Measurements from ENCODE around the gene TENT5A.

DNA sequence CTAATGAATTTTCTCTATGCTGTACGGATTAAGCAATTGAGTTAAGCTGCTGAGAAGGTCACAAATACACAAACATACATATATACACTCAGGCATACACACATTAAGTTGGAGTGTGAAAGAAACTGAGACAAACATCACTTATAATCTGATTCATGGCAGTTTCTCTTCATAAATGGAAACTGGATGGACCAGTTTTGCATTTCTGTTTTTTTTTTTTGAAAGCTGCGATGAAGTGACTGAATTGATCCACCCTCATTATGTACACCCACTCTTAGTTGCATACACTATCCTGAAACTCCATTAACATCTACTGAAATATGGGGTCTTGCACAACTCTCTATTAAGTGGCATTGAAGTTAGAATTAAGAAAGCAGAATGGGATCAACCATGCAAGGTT is 32.9 kb upstream of the TENT5A start:
- TF ChIP-seq EP300 (IDR thresholded peaks at IDR 0.05) (no peak), POLR2AphosphoS5 (IDR thresholded peaks at IDR 0.05) (no peak), POLR2A (IDR thresholded peaks at IDR 0.05) (no peak)
- TF ChIP-seq, protein P1, sequence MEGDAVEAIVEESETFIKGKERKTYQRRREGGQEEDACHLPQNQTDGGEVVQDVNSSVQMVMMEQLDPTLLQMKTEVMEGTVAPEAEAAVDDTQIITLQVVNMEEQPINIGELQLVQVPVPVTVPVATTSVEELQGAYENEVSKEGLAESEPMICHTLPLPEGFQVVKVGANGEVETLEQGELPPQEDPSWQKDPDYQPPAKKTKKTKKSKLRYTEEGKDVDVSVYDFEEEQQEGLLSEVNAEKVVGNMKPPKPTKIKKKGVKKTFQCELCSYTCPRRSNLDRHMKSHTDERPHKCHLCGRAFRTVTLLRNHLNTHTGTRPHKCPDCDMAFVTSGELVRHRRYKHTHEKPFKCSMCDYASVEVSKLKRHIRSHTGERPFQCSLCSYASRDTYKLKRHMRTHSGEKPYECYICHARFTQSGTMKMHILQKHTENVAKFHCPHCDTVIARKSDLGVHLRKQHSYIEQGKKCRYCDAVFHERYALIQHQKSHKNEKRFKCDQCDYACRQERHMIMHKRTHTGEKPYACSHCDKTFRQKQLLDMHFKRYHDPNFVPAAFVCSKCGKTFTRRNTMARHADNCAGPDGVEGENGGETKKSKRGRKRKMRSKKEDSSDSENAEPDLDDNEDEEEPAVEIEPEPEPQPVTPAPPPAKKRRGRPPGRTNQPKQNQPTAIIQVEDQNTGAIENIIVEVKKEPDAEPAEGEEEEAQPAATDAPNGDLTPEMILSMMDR (IDR thresholded peaks at IDR 0.05), result no peak

All from stomach (tissue), 4 donors.